Testis (tissue), 3 donors: ENCODE measurements around the gene DLG2. TPM values are rescaled to one million over a fixed set of nuclear protein-coding genes. Genes with fewer than 3 reads are reported as not detected.

Source experiments
- DNase-seq: peaks from one replicate; pipeline ENCODE4 v3.0.0-alpha.2; 2019
- H3K27ac ChIP-seq, 2 donors: fragments of 200-600 bp; sonication (generic); one replicate each; pipeline ENCODE4 v1.5.1; 2019
- H3K27me3 ChIP-seq: fragments of 200-600 bp; sonication (generic); one replicate; pipeline ENCODE4 v1.5.1; 2019
- H3K36me3 ChIP-seq: fragments of 200-600 bp; sonication (generic); one replicate; pipeline ENCODE4 v1.5.1; 2017; ENCODE audit warnings: low read depth; ENCODE audit errors: missing control alignments
- H3K4me1 ChIP-seq: fragments of 200-600 bp; sonication (generic); one replicate; pipeline ENCODE4 v1.5.1; 2019
- H3K4me3 ChIP-seq, 2 donors: fragments of 200-600 bp; sonication (generic); one replicate each; pipeline ENCODE4 v1.5.1; 2017 to 2019
- H3K9me3 ChIP-seq: fragments of 200-600 bp; sonication (generic); one replicate; pipeline ENCODE4 v1.5.1; 2017
- CTCF ChIP-seq, 3 experiments: fragments of 450-650 bp in 2 of 3; fragments of 200-600 bp in 1 of 3; sonication (generic) in 1 of 3; IDR thresholded peaks; one replicate each; pipeline ENCODE4 v1.5.1; 2016 to 2019; ENCODE audit warnings: antibody characterized with exemption in 3 of 3, mild to moderate bottlenecking in 2 of 3, moderate library complexity in 1 of 3
- POLR2A ChIP-seq: fragments of 450-650 bp; IDR thresholded peaks from one replicate; pipeline ENCODE4 v1.6.1; 2017; ENCODE audit warnings: antibody characterized with exemption, mild to moderate bottlenecking, moderate library complexity
- WGBS, 2 donors: methylation state at CpG; one replicate each; pipeline ENCODE4 v1.1.5; 2018; 5-methylcytosine and 5-hydroxymethylcytosine counted together
- intact Hi-C: fragments of 100-400 bp; cut with DNase I; formaldehyde crosslinking; loops from one replicate; pipeline ENCODE4 v1.15.1; 2023; ENCODE audit warnings: low total_unique reads
- polyA plus RNA-seq: library from polyadenylated mRNA; stranded (reverse); fragments of 350-450 nt; fragmentation: Illumina TruSeq; extraction: RNeasy Lipid Tissue Mini Kit (QIAGEN cat#74804); gene quantifications from one replicate; pipeline ENCODE4 v1.2.3, GENCODE V29; 2014; ENCODE audit warnings: low read depth, low replicate concordance; ENCODE audit not compliant: insufficient read depth
- total RNA-seq, 2 donors: library from RNA; depleted of rRNA; stranded (reverse); fragments of >200 nt; gene quantifications; one replicate each; pipeline ENCODE4 v1.2.3, GENCODE V29; 2016

Gene DLG2
- total and polyA plus RNA-seq, 3 donors from 2014 or later: 13.8 to 23.0 (median 14.1) TPM

- no peak for TF ChIP-seq POLR2A
- TF ChIP-seq CTCF (IDR thresholded peaks at IDR 0.05): no peak
- no peak overlapping the region for H3K27ac ChIP-seq
- no peaks in the 10 kb centered on the region for H3K4me1 ChIP-seq
- intact Hi-C loops: no loop called here
- WGBS, 2 donors: 79 to 80% methylated on average over 1 of the region's 1 CpG
- H3K9me3 ChIP-seq: no peaks in the 10 kb centered on the region
- DNase-seq: no peak
- no peaks in the 10 kb centered on the region for H3K27me3 ChIP-seq
- H3K4me3 ChIP-seq: no peak overlapping the region
- no peaks in the 10 kb centered on the region for H3K36me3 ChIP-seq
These were observed 1866.2 kb downstream of the DLG2 start for GRCh38 chr11:83760932-83761331.

- no peak overlapping the region for H3K4me3 ChIP-seq
- no peak for DNase-seq
- H3K36me3 ChIP-seq: no peaks in the 10 kb centered on the region
- 68 to 70% methylated on average over 4 of the region's 4 CpGs for WGBS, 2 donors
- TF ChIP-seq CTCF (IDR thresholded peaks at IDR 0.05) (no peak), POLR2A (no peak)
- no peak overlapping the region for H3K27ac ChIP-seq
- H3K4me1 ChIP-seq: no peaks in the 10 kb centered on the region
- intact Hi-C loops: no loop called here
- H3K9me3 ChIP-seq: no peaks in the 10 kb centered on the region
- no peaks in the 10 kb centered on the region for H3K27me3 ChIP-seq
These were observed 1868.0 kb downstream of the DLG2 start for GRCh38 chr11:83759148-83759547.

GRCh38 chr11:83751041-83751440 lies 1876.1 kb downstream of the DLG2 start:
- TF ChIP-seq POLR2A (no peak), CTCF (IDR thresholded peaks at IDR 0.05) (no peak)
- no peak for DNase-seq
- Histone ChIP-seq H3K9me3 (no peaks in the 10 kb centered on the region), H3K36me3 (no peaks in the 10 kb centered on the region), H3K27me3 (no peaks in the 10 kb centered on the region), H3K4me3 (no peak overlapping the region), H3K4me1 (no peaks in the 10 kb centered on the region), H3K27ac (no peak overlapping the region)
- WGBS, 2 donors: 68 to 71% methylated on average over 1 of the region's 1 CpG
- intact Hi-C loops: no loop called here

- intact Hi-C loops: no loop called here
- no peak overlapping the region for H3K27ac ChIP-seq
- TF ChIP-seq CTCF (IDR thresholded peaks at IDR 0.05): no peak
- no peak for TF ChIP-seq POLR2A
- no peaks in the 10 kb centered on the region for H3K27me3 ChIP-seq
- WGBS, 2 donors: 94 to 97% methylated on average over 4 of the region's 4 CpGs
- no peak overlapping the region for H3K4me3 ChIP-seq
- no peaks in the 10 kb centered on the region for H3K4me1 ChIP-seq
- no peaks in the 10 kb centered on the region for H3K9me3 ChIP-seq
- no peak for DNase-seq
- H3K36me3 ChIP-seq: no peaks in the 10 kb centered on the region
These were observed 1880.1 kb downstream of the DLG2 start for GRCh38 chr11:83746921-83747585.

GRCh38 chr11:83744620-83745192 lies 1882.4 kb downstream of the DLG2 start:
- TF ChIP-seq CTCF (IDR thresholded peaks at IDR 0.05): no peak
- TF ChIP-seq POLR2A: no peak
- H3K27me3 ChIP-seq: no peaks in the 10 kb centered on the region
- H3K4me3 ChIP-seq: no peak overlapping the region
- H3K9me3 ChIP-seq: no peaks in the 10 kb centered on the region
- no peak for DNase-seq
- no peaks in the 10 kb centered on the region for H3K36me3 ChIP-seq
- 86 to 89% methylated on average over 6 of the region's 6 CpGs for WGBS, 2 donors
- intact Hi-C loops: no loop called here
- no peaks in the 10 kb centered on the region for H3K4me1 ChIP-seq
- H3K27ac ChIP-seq: no peak overlapping the region
